GM23248 (cell line): ENCODE data around the gene PCLO. TPM values are rescaled to one million over a fixed set of nuclear protein-coding genes. Genes with fewer than 3 reads are reported as not detected.

ENCODE experiments used
- DNase-seq: peaks from one replicate; pipeline ENCODE4 v3.0.0-alpha.2; 2015
- H2AFZ ChIP-seq: fragments of 200-600 bp; sonication (generic); 2 replicates; pipeline ENCODE4 v1.6.1; 2016; ENCODE audit warnings: antibody characterized with exemption
- H3F3A ChIP-seq: fragments of 200-600 bp; sonication (generic); 2 replicates; pipeline ENCODE4 v1.6.1; 2016; ENCODE audit warnings: mild to moderate bottlenecking, antibody characterized with exemption, mixed run types; ENCODE audit not compliant: insufficient read depth
- H3K27ac ChIP-seq: fragments of 200-600 bp; sonication (generic); 2 replicates; pipeline ENCODE4 v1.5.1; 2016; ENCODE audit warnings: mild to moderate bottlenecking
- H3K27me3 ChIP-seq: fragments of 200-600 bp; sonication (generic); replicated peaks from 2 replicates; pipeline ENCODE4 v1.6.1; 2016; ENCODE audit warnings: mild to moderate bottlenecking; ENCODE audit not compliant: insufficient read depth
- H3K36me3 ChIP-seq: fragments of 200-600 bp; sonication (generic); 2 replicates; pipeline ENCODE4 v1.6.1; 2016; ENCODE audit warnings: low read depth, mild to moderate bottlenecking
- H3K4me1 ChIP-seq: fragments of 200-600 bp; sonication (generic); 2 replicates; pipeline ENCODE4 v1.6.1; 2016; ENCODE audit warnings: mild to moderate bottlenecking; ENCODE audit not compliant: insufficient read depth
- H3K4me2 ChIP-seq: fragments of 200-600 bp; sonication (generic); one replicate; pipeline ENCODE4 v1.6.1; 2016; ENCODE audit warnings: mild to moderate bottlenecking; ENCODE audit not compliant: unreplicated experiment
- H3K4me3 ChIP-seq: fragments of 200-600 bp; sonication (generic); 2 replicates; pipeline ENCODE4 v1.5.1; 2016; ENCODE audit warnings: mild to moderate bottlenecking
- H3K79me2 ChIP-seq: fragments of 200-600 bp; sonication (generic); 2 replicates; pipeline ENCODE4 v1.6.1; 2016; ENCODE audit warnings: mild to moderate bottlenecking; ENCODE audit not compliant: insufficient read depth
- H3K9ac ChIP-seq: fragments of 200-600 bp; sonication (generic); 2 replicates; pipeline ENCODE4 v1.6.1; 2016; ENCODE audit warnings: mild to moderate bottlenecking
- H3K9me2 ChIP-seq: fragments of 200-600 bp; sonication (generic); 2 replicates; pipeline ENCODE4 v1.6.1; 2016; ENCODE audit warnings: mixed run types, mild to moderate bottlenecking, moderate library complexity; ENCODE audit not compliant: insufficient read depth
- H3K9me3 ChIP-seq: fragments of 200-600 bp; sonication (generic); one replicate; pipeline ENCODE4 v1.6.1; 2017; ENCODE audit warnings: low read depth
- H4K20me1 ChIP-seq: fragments of 200-600 bp; sonication (generic); 2 replicates; pipeline ENCODE4 v1.6.0; 2016; ENCODE audit not compliant: insufficient read depth
- EZH2 ChIP-seq: fragments of 200-600 bp; sonication (generic); IDR thresholded peaks from 2 replicates; pipeline ENCODE4 v1.6.1; 2018; ENCODE audit warnings: antibody characterized with exemption, mild to moderate bottlenecking; ENCODE audit not compliant: insufficient read depth, poor library complexity, severe bottlenecking
- EZH2phosphoT487 ChIP-seq: fragments of 200-600 bp; sonication (generic); IDR thresholded peaks from 2 replicates; pipeline ENCODE4 v1.6.1; 2018; ENCODE audit warnings: antibody characterized with exemption, moderate library complexity, mild to moderate bottlenecking, low read depth; ENCODE audit not compliant: insufficient read depth
- WGBS, 2 experiments: methylation state at CpG; one replicate each; pipeline ENCODE4 v1.1.6; 2015 to 2017; ENCODE audit warnings: low lambda C conversion rate in 2 of 2, low coverage in 1 of 2; ENCODE audit errors: missing lambda C conversion rate in 2 of 2; 5-methylcytosine and 5-hydroxymethylcytosine counted together
- in situ Hi-C: fragments of 300-500 bp; cut with MboI; formaldehyde crosslinking; loops from 2 replicates; pipeline ENCODE4 v1.15.0; 2020
- polyA plus RNA-seq: library from polyadenylated mRNA; unstranded; fragments of >200 nt; fragmentation: Nextera tagmentation; extraction: Ambion mirVana; gene quantifications from 2 replicates; pipeline ENCODE4 v1.2.1, GENCODE V29; 2016
- total RNA-seq: library from RNA; depleted of rRNA; stranded (reverse); fragments of >200 nt; shearing (Covaris generic); gene quantifications from 2 replicates; pipeline ENCODE4 v1.2.3, GENCODE V29; 2014

PCLO gene
- total and polyA plus RNA-seq, 2 experiments from 2014 or later = 0.04 TPM; not detected in 1

GRCh38 chr7:82964150-82964882, 198.4 kb downstream of the PCLO start:
- 0 to 7% methylated on average over 1 of the region's 1 CpG for WGBS, 2 experiments
- Histone ChIP-seq H3K27me3 (no peaks in the 10 kb centered on the region), H3K4me3 (no peak overlapping the region), H3K79me2 (no peaks in the 10 kb centered on the region), H3K4me2 (no peak overlapping the region), H3K36me3 (no peaks in the 10 kb centered on the region), H3K27ac (no peak overlapping the region), H3F3A (no peaks in the 10 kb centered on the region), H3K9ac (no peak overlapping the region), H4K20me1 (no peaks in the 10 kb centered on the region), H3K4me1 (no peaks in the 10 kb centered on the region), H2AFZ (no peak overlapping the region), H3K9me2 (no peaks in the 10 kb centered on the region), H3K9me3 (no peaks in the 10 kb centered on the region)
- no peak for DNase-seq
- TF ChIP-seq EZH2phosphoT487 = no peak
- no peak for TF ChIP-seq EZH2
- in situ Hi-C loops = no loop called here

GRCh38 chr7:82961240-82961639, 201.4 kb downstream of the PCLO start:
- Histone ChIP-seq H4K20me1 (no peaks in the 10 kb centered on the region), H3K4me3 (no peak overlapping the region), H3K9me3 (no peaks in the 10 kb centered on the region), H2AFZ (no peak overlapping the region), H3K79me2 (no peaks in the 10 kb centered on the region), H3F3A (no peaks in the 10 kb centered on the region), H3K36me3 (no peaks in the 10 kb centered on the region), H3K9me2 (no peaks in the 10 kb centered on the region), H3K4me2 (no peak overlapping the region), H3K9ac (no peak overlapping the region), H3K27ac (no peak overlapping the region), H3K4me1 (no peaks in the 10 kb centered on the region), H3K27me3 (no peaks in the 10 kb centered on the region)
- 22 to 29% methylated on average over 3 of the region's 3 CpGs for WGBS, 2 experiments
- DNase-seq = peak; percentile 10
- TF ChIP-seq EZH2 (no peak), EZH2phosphoT487 (no peak)
- in situ Hi-C loops = no loop called here

GRCh38 chr7:82959528-82959927, 203.2 kb downstream of the PCLO start:
- no peaks in the 10 kb centered on the region for H3F3A ChIP-seq
- no peaks in the 10 kb centered on the region for H4K20me1 ChIP-seq
- no peaks in the 10 kb centered on the region for H3K9me3 ChIP-seq
- no peak overlapping the region for H2AFZ ChIP-seq
- TF ChIP-seq EZH2phosphoT487 = no peak
- TF ChIP-seq EZH2 = no peak
- peaks cover 4% of the 10 kb centered on the region for H3K27me3 ChIP-seq
- H3K79me2 ChIP-seq = no peaks in the 10 kb centered on the region
- H3K4me3 ChIP-seq = no peak overlapping the region
- no peak for DNase-seq
- no peak overlapping the region for H3K9ac ChIP-seq
- H3K4me2 ChIP-seq = no peak overlapping the region
- 7 to 24% methylated on average over 2 of the region's 2 CpGs for WGBS, 2 experiments
- H3K36me3 ChIP-seq = no peaks in the 10 kb centered on the region
- in situ Hi-C loops = no loop called here
- no peaks in the 10 kb centered on the region for H3K4me1 ChIP-seq
- H3K27ac ChIP-seq = no peak overlapping the region
- no peaks in the 10 kb centered on the region for H3K9me2 ChIP-seq

- H2AFZ ChIP-seq = no peak overlapping the region
- H3K27me3 ChIP-seq = peaks cover 11% of the 10 kb centered on the region
- no peak for TF ChIP-seq EZH2
- TF ChIP-seq EZH2phosphoT487 = no peak
- no peak overlapping the region for H3K9ac ChIP-seq
- no peaks in the 10 kb centered on the region for H3K79me2 ChIP-seq
- H3K4me1 ChIP-seq = no peaks in the 10 kb centered on the region
- WGBS, 2 experiments = 0% methylated on average over 1 of the region's 1 CpG
- in situ Hi-C loops = no loop called here
- H3K9me3 ChIP-seq = no peaks in the 10 kb centered on the region
- no peaks in the 10 kb centered on the region for H3F3A ChIP-seq
- DNase-seq = no peak
- H3K4me2 ChIP-seq = no peak overlapping the region
- H3K27ac ChIP-seq = no peak overlapping the region
- no peaks in the 10 kb centered on the region for H3K9me2 ChIP-seq
- no peaks in the 10 kb centered on the region for H3K36me3 ChIP-seq
- H3K4me3 ChIP-seq = no peak overlapping the region
- no peaks in the 10 kb centered on the region for H4K20me1 ChIP-seq
Measured at GRCh38 chr7:82957521-82957920, 205.2 kb downstream of the PCLO start.
